GM12892 (cell line): ENCODE measurements around the gene ADGRE1.

Experiments used
- POLR2A ChIP-seq: IDR thresholded peaks from 2 replicates; pipeline ENCODE4 v1.6.1; 2011; ENCODE audit warnings: low read depth, low read length, control low read depth
- POLR2AphosphoS5 ChIP-seq: IDR thresholded peaks from 2 replicates; pipeline ENCODE4 v1.6.1; 2011; ENCODE audit warnings: low read depth, low read length, control low read depth

DNA sequence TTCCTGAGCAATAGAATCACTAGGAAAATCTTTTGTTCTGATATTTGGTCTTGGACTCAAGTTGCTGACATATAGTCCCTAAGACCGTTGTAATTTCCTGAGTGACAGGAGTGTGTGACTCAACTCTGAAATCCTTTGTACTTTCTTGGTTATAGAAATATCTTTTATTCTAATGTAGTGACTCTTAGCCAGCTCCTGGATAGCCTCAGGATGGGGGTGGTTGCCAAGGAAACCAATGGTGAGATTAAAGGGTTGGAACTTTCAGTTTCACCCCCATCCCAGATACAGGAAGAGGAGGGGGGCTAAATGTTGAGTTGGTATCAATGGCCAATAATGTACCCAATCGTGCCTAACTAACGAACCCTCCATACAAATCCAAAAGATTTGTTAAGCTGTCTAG, 92.0 kb downstream of the ADGRE1 start:
- no peak for TF ChIP-seq POLR2A
- no peak for TF ChIP-seq POLR2AphosphoS5
